ENCODE results near the gene FYN. TPM values are rescaled to one million over a fixed set of nuclear protein-coding genes. Genes with fewer than 3 reads are reported as not detected.

Gene FYN
- total and polyA plus RNA-seq, 2 of the 8 experiments (the other 6 are each of a cell fraction or from before 2014, with no cell fraction given), result 46.8 to 97.2 TPM

DNA sequence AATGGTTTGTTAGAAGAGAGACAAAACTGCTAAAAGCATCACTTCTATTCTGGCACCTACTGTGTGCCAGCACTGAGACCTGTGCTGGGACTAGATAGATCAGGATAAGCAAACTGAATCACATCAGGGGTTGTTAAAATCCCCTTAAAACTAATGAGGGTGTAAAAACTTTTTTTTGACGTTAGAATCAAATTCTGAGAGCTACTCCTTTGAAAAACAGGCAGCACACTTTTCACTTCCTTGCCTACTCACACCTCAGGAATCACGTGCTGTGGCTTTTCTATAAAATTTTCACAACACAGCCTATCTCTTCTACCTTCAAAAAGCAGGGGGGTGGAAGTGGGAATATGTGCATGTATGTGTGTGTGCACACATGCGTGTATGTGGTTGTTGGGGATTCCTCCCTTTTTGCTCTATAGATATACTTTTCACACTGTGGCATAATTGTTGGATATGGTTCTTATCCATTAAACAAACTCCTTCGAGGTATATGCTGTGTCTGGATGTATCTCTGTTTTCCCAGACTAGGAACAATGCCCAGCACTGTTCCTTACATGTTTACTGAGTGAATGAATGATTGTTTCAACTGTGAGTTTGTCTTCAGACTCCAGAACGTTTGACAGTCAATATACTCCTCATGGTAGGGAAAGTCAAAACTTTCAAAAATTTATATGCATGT is 105.4 kb downstream of the FYN start:
- Histone ChIP-seq H3K14ac (ENCODE audit: insufficient read length) (no peak overlapping the region), H2AFZ (ENCODE audit: low read length) (no peak overlapping the region), H3K18ac (ENCODE audit: extremely low read depth, low read length) (no peak overlapping the region), H3K79me1 (ENCODE audit: low read depth, low read length) (peaks cover 2% of the 10 kb centered on the region; the same call in 1 of the 2 replicates), H3K23ac (ENCODE audit: insufficient read length) (no peak overlapping the region), H3K27me3 (replicated peaks in 1 of 4; ENCODE audit: control insufficient read depth in 3 of 4, extremely low read depth in 1 of 4, insufficient read depth in 3 of 4, low read length in 3 of 4) (no peaks in the 10 kb centered on the region), H2BK20ac (ENCODE audit: low read length) (no peak overlapping the region), H3K4ac (replicated peaks; ENCODE audit: insufficient read length, low read depth, low read length) (no peak overlapping the region), H2BK120ac (replicated peaks; ENCODE audit: low read depth, low read length) (no peak overlapping the region), H2BK5ac (ENCODE audit: low read depth, low read length) (no peak overlapping the region), H3K56ac (replicated peaks; ENCODE audit: insufficient read length, low read depth, low read length) (no peak overlapping the region), H3K4me1 (replicated peaks in 1 of 4; ENCODE audit: control insufficient read depth in 3 of 4, insufficient read depth in 4 of 4, low read length in 3 of 4) (peaks cover 5 to 27% (median 14%) of the 10 kb centered on the region in 4 experiments), H3K36me3 (ENCODE audit: control insufficient read depth in 2 of 4, insufficient read depth in 4 of 4, low read length in 3 of 4) (no peaks in the 10 kb centered on the region), H2AK5ac (ENCODE audit: low read depth, low read length) (no peak overlapping the region), H2BK15ac (ENCODE audit: low read length) (no peak overlapping the region), H3K27ac (ENCODE audit: low read depth, low read length) (no peak overlapping the region), H4K20me1 (replicated peaks in 1 of 2; ENCODE audit: control insufficient read depth in 1 of 2, insufficient read depth in 2 of 2, low read length in 2 of 2) (peaks cover 0 to 2% of the 10 kb centered on the region in 2 experiments), H4K5ac (ENCODE audit: insufficient read length, low read depth, low read length) (no peak overlapping the region), H3K9ac (replicated peaks in 1 of 4; ENCODE audit: extremely low read depth in 1 of 4, low read depth in 3 of 4, low read length in 3 of 4) (no peak overlapping the region), H3K23me2 (ENCODE audit: low read depth, low read length) (no peaks in the 10 kb centered on the region), H3K4me2 (ENCODE audit: insufficient read depth in 1 of 2, low read depth in 2 of 2, low read length in 2 of 2) (no peak overlapping the region), H3K9me3 (ENCODE audit: insufficient read depth in 2 of 2, low read depth in 1 of 2, low read length in 1 of 2) (no peaks in the 10 kb centered on the region), H4K91ac (replicated peaks; ENCODE audit: insufficient read length, low read length) (no peak overlapping the region), H3K79me2 (ENCODE audit: control insufficient read depth in 1 of 2, insufficient read depth in 2 of 2, low read length in 2 of 2) (peaks cover 0 to 12% of the 10 kb centered on the region in 2 experiments; a peak in 2 of 4 replicates), H2BK12ac (ENCODE audit: low read depth, low read length) (no peak overlapping the region), H4K8ac (ENCODE audit: extremely low read depth, insufficient read depth, low read length) (no peak overlapping the region), H3K4me3 (ENCODE audit: extremely low read depth in 1 of 4, insufficient read depth in 2 of 4, low read depth in 3 of 4, low read length in 4 of 4) (no peak overlapping the region)
- CTCF ChIA-PET (ENCODE audit: partially characterized antibody), result interaction anchor here (0.8 kb wide), 1 partner anchor 274 kb away, joined by 3 read pairs; no protein-coding TSS in a partner anchor
- POLR2A ChIA-PET (ENCODE audit: partially characterized antibody), result interaction anchor here (1.3 kb wide), 1 partner anchor 15 kb away, joined by 3 read pairs; no protein-coding TSS in a partner anchor
- FAIRE-seq (no peak), DNase-seq (ENCODE audit: low read depth in 1 of 2, low spot score in 2 of 2) (no peak)
- 92% methylated on average over 5 of the region's 5 CpGs; no CpG with 5 or more reads in 1 of the 2 experiments for WGBS, 2 experiments (ENCODE audit: extremely low coverage in 1 of 2, insufficient coverage in 1 of 2, insufficient read length in 1 of 2, insufficient replicate concordance in 2 of 2, low coverage in 1 of 2, low lambda C conversion rate in 2 of 2, missing lambda C conversion rate in 1 of 2)
- no peak for TF ChIP-seq CTBP2 (IDR thresholded peaks at IDR 0.05; ENCODE audit: borderline replicate concordance, insufficient read depth, insufficient read length, low read length)
- no peak for TF ChIP-seq TAF1 (IDR thresholded peaks at IDR 0.05; ENCODE audit: low read depth, low read length)
- no peak for TF ChIP-seq HDAC6 (IDR thresholded peaks at IDR 0.05; ENCODE audit: low read depth, low read length)
- no peak for TF ChIP-seq CBX5 (IDR thresholded peaks at IDR 0.05; ENCODE audit: low read depth, low read length)
- TF ChIP-seq NRF1 (IDR thresholded peaks at IDR 0.05; ENCODE audit: low read depth, low read length), result no peak
- no peak for TF ChIP-seq USF2 (IDR thresholded peaks at IDR 0.05; ENCODE audit: low read length)
- TF ChIP-seq SP4 (IDR thresholded peaks at IDR 0.05; ENCODE audit: low read length), result no peak
- no peak for TF ChIP-seq RFX5 (IDR thresholded peaks at IDR 0.05; ENCODE audit: borderline replicate concordance, low read depth, low read length)
- no peak for TF ChIP-seq SAP30 (IDR thresholded peaks at IDR 0.05; ENCODE audit: insufficient read depth, insufficient replicate concordance, low read length)
- no peak for TF ChIP-seq RXRA (IDR thresholded peaks at IDR 0.05; ENCODE audit: insufficient read depth, low read depth, low read length)
- no peak for TF ChIP-seq POU5F1 (IDR thresholded peaks at IDR 0.05; ENCODE audit: low read depth, low read length)
- no peak for TF ChIP-seq MAX (IDR thresholded peaks at IDR 0.05)
